Stimulated activated CD4-positive, alpha-beta T cell treated with anti-CD3 and anti-CD28 coated beads, Interleukin-1b, Interleukin-23, amount 100 ng/mL, for 48 hours (primary cell): ENCODE measurements around the gene PGR.

Experiments
- DNase-seq: peaks from one replicate; pipeline ENCODE4 v3.0.0-alpha.2; 2020

PGR gene

GRCh38 chr11:101008961-101009689 is 120.5 kb downstream of the PGR start:
- DNase-seq, result no peak

- no peak for DNase-seq
Observed at GRCh38 chr11:101003468-101003867, 126.1 kb downstream of the PGR start.

GRCh38 chr11:100999756-101000155 is 129.9 kb downstream of the PGR start:
- no peak for DNase-seq

- DNase-seq, result no peak
Observed at GRCh38 chr11:100994966-100995365, 134.6 kb downstream of the PGR start.

- no peak for DNase-seq
Observed at GRCh38 chr11:100991541-100991940, 138.1 kb downstream of the PGR start.

- no peak for DNase-seq
Observed at GRCh38 chr11:100990931-100991330, 138.7 kb downstream of the PGR start.

GRCh38 chr11:100984668-100985067 is 144.9 kb downstream of the PGR start:
- DNase-seq, result no peak

- DNase-seq, result no peak
Observed at GRCh38 chr11:100981196-100981824, 148.3 kb downstream of the PGR start.

GRCh38 chr11:100980156-100980555 is 149.5 kb downstream of the PGR start:
- no peak for DNase-seq
